H9 (cell line): Measurements from ENCODE around the gene DLST. TPM values are rescaled to one million over a fixed set of nuclear protein-coding genes. Genes with fewer than 3 reads are reported as not detected.

Experiments
- DNase-seq: peaks from one replicate; pipeline ENCODE4 v3.0.0-alpha.2; 2017
- H2AFZ ChIP-seq: one replicate; pipeline ENCODE4 v1.6.1; 2013; ENCODE audit warnings: mild to moderate bottlenecking, low read length, control low read depth, moderate library complexity
- H2AK5ac ChIP-seq: 2 replicates; pipeline ENCODE4 v1.6.1; 2013; ENCODE audit warnings: low read length, control low read depth, mixed read lengths; ENCODE audit not compliant: insufficient read length
- H2BK120ac ChIP-seq: one replicate; pipeline ENCODE4 v1.6.1; 2013; ENCODE audit warnings: low read depth, mild to moderate bottlenecking, low read length, control low read depth, inconsistent platforms; ENCODE audit not compliant: poor library complexity, severe bottlenecking
- H2BK12ac ChIP-seq: 2 replicates; pipeline ENCODE4 v1.6.1; 2013; ENCODE audit warnings: low read length, control low read depth, mixed read lengths, low read depth; ENCODE audit not compliant: insufficient read length
- H2BK15ac ChIP-seq: 2 replicates; pipeline ENCODE4 v1.6.1; 2013; ENCODE audit warnings: low read depth, low read length, control low read depth
- H2BK20ac ChIP-seq: one replicate; pipeline ENCODE4 v1.6.1; 2013; ENCODE audit warnings: low read depth, mild to moderate bottlenecking, low read length, control low read depth, inconsistent platforms; ENCODE audit not compliant: poor library complexity, severe bottlenecking
- H2BK5ac ChIP-seq: 2 replicates; pipeline ENCODE4 v1.6.1; 2013; ENCODE audit warnings: low read length, control low read depth, mixed read lengths; ENCODE audit not compliant: insufficient read length
- H3K14ac ChIP-seq: 2 replicates; pipeline ENCODE4 v1.6.1; 2013; ENCODE audit warnings: low read length, control low read depth; ENCODE audit not compliant: insufficient read depth
- H3K18ac ChIP-seq: 2 replicates; pipeline ENCODE4 v1.6.1; 2013; ENCODE audit warnings: low read depth, mild to moderate bottlenecking, mixed read lengths, low read length, control low read depth; ENCODE audit not compliant: insufficient read length
- H3K23ac ChIP-seq: 2 replicates; pipeline ENCODE4 v1.6.1; 2013; ENCODE audit warnings: low read length, control low read depth, mixed read lengths, low read depth; ENCODE audit not compliant: insufficient read length
- H3K23me2 ChIP-seq: 2 replicates; pipeline ENCODE4 v1.6.1; 2013; ENCODE audit warnings: low read depth, mild to moderate bottlenecking, mixed read lengths, low read length, control low read depth; ENCODE audit not compliant: insufficient read length, poor library complexity, severe bottlenecking
- H3K27ac ChIP-seq: 2 replicates; pipeline ENCODE4 v1.5.1; 2013; ENCODE audit warnings: low read length, control low read depth, mixed read lengths, low read depth; ENCODE audit not compliant: insufficient read length
- H3K27me3 ChIP-seq: 2 replicates; pipeline ENCODE4 v1.6.1; 2013; ENCODE audit warnings: low read length, control low read depth, inconsistent platforms; ENCODE audit not compliant: insufficient read depth
- H3K4ac ChIP-seq: 2 replicates; pipeline ENCODE4 v1.6.1; 2013; ENCODE audit warnings: low read depth, mild to moderate bottlenecking, control low read depth, inconsistent platforms, low read length, moderate library complexity
- H3K4me1 ChIP-seq: 2 replicates; pipeline ENCODE4 v1.6.1; 2013; ENCODE audit warnings: low read length, control low read depth, inconsistent platforms; ENCODE audit not compliant: insufficient read depth
- H3K4me2 ChIP-seq: 2 replicates; pipeline ENCODE4 v1.6.1; 2013; ENCODE audit warnings: low read length, control low read depth, mixed read lengths; ENCODE audit not compliant: insufficient read length, insufficient read depth
- H3K56ac ChIP-seq: 2 replicates; pipeline ENCODE4 v1.6.1; 2013; ENCODE audit warnings: low read depth, mild to moderate bottlenecking, mixed read lengths, low read length, control low read depth; ENCODE audit not compliant: insufficient read length
- H3K79me1 ChIP-seq: 2 replicates; pipeline ENCODE4 v1.6.1; 2013; ENCODE audit warnings: low read depth, mild to moderate bottlenecking, moderate library complexity, low read length, control low read depth, inconsistent platforms; ENCODE audit not compliant: insufficient read depth, poor library complexity, severe bottlenecking
- H3K79me2 ChIP-seq: 2 replicates; pipeline ENCODE4 v1.6.1; 2013; ENCODE audit warnings: low read length, control low read depth, inconsistent platforms; ENCODE audit not compliant: insufficient read depth
- H3K9ac ChIP-seq: 2 replicates; pipeline ENCODE4 v1.6.1; 2013; ENCODE audit warnings: low read length, control low read depth, mixed read lengths; ENCODE audit not compliant: insufficient read length; ENCODE audit errors: extremely low read depth
- H3K9me3 ChIP-seq: one replicate; pipeline ENCODE4 v1.6.1; 2013; ENCODE audit warnings: low read depth, low read length, inconsistent platforms; ENCODE audit not compliant: control insufficient read depth
- H3T11ph ChIP-seq: one replicate; pipeline ENCODE4 v1.6.1; 2013; ENCODE audit warnings: mild to moderate bottlenecking, low read length, control low read depth, inconsistent platforms
- H4K20me1 ChIP-seq: one replicate; pipeline ENCODE4 v1.6.1; 2013; ENCODE audit not compliant: control insufficient read depth, insufficient read length, insufficient read depth
- H4K5ac ChIP-seq: 2 replicates; pipeline ENCODE4 v1.6.1; 2013; ENCODE audit warnings: low read depth, mild to moderate bottlenecking, mixed read lengths, low read length, control low read depth; ENCODE audit not compliant: insufficient read length
- H4K8ac ChIP-seq: replicated peaks from 2 replicates; pipeline ENCODE4 v1.6.1; 2013; ENCODE audit warnings: low read length, control low read depth, mixed read lengths, low read depth; ENCODE audit not compliant: insufficient read length
- H4K91ac ChIP-seq: 2 replicates; pipeline ENCODE4 v1.6.1; 2013; ENCODE audit warnings: low read depth, mild to moderate bottlenecking, moderate library complexity, mixed read lengths, low read length, control low read depth; ENCODE audit not compliant: insufficient read length
- H3K27ac Mint-ChIP-seq, 3 experiments: 2 replicates in 2 of 3; 3 replicates in 1 of 3; pipeline ENCODE4 v1.8.0; 2020 to 2021; ENCODE audit warnings: mixed read lengths in 3 of 3, mild to moderate bottlenecking in 1 of 3, moderate library complexity in 1 of 3
- H3K27me3 Mint-ChIP-seq: 2 replicates; pipeline ENCODE4 v1.8.0; 2021; ENCODE audit warnings: low read depth, mild to moderate bottlenecking, moderate library complexity, mixed read lengths
- H3K36me3 Mint-ChIP-seq, 3 experiments: 2 replicates in 2 of 3; 3 replicates in 1 of 3; pipeline ENCODE4 v1.8.0; 2020 to 2021; ENCODE audit warnings: low read depth in 3 of 3, mixed read lengths in 3 of 3; ENCODE audit not compliant: insufficient read depth in 1 of 3
- H3K4me1 Mint-ChIP-seq, 2 experiments: 2 replicates each; pipeline ENCODE4 v1.8.0; 2020; ENCODE audit warnings: mixed read lengths in 2 of 2
- H3K4me3 Mint-ChIP-seq, 2 experiments: 2 replicates in 1 of 2; 3 replicates in 1 of 2; pipeline ENCODE4 v1.8.0; 2020 to 2021; ENCODE audit warnings: mild to moderate bottlenecking in 2 of 2, mixed read lengths in 2 of 2, moderate library complexity in 1 of 2
- H3K9me3 Mint-ChIP-seq, 2 experiments: 2 replicates in 1 of 2; 3 replicates in 1 of 2; pipeline ENCODE4 v1.8.0; 2020; ENCODE audit warnings: mild to moderate bottlenecking in 2 of 2, mixed read lengths in 2 of 2, moderate library complexity in 1 of 2
- CTCF ChIP-seq: fragments of 200-600 bp; sonication (generic); conservative IDR thresholded peaks from 3 replicates; pipeline ENCODE4 v1.8.0; 2021; ENCODE audit warnings: antibody characterized with exemption, mild to moderate bottlenecking
- WGBS: extraction: QIAGEN DNeasy Blood & Tissue Kit; methylation state at CpG from one replicate; pipeline ENCODE4 v1.1.7; 2013; ENCODE audit warnings: missing lambda C conversion rate, low lambda C conversion rate, mixed read lengths; ENCODE audit not compliant: insufficient read length; ENCODE audit errors: extremely low coverage; 5-methylcytosine and 5-hydroxymethylcytosine counted together
- total RNA-seq: library from RNA; stranded (reverse); gene quantifications from 2 replicates; pipeline ENCODE4 v1.2.1, GENCODE V29; 2021

The DLST gene
- total RNA-seq, 1 experiment from 2014 or later: 116 TPM

- Histone ChIP-seq H2AFZ (no peak overlapping the region), H3K4me2 (no peak overlapping the region), H3K23me2 (no peaks in the 10 kb centered on the region), H3T11ph (no peak overlapping the region), H2BK12ac (no peak overlapping the region), H3K27ac (no peak overlapping the region), H3K9me3 (no peaks in the 10 kb centered on the region), H3K4me1 (no peaks in the 10 kb centered on the region), H2BK5ac (no peak overlapping the region), H4K8ac (no peak overlapping the region), H3K4ac (no peak overlapping the region), H4K5ac (no peak overlapping the region), H4K91ac (no peak overlapping the region), H3K23ac (no peak overlapping the region), H4K20me1 (no peaks in the 10 kb centered on the region), H3K14ac (no peak overlapping the region), H2BK20ac (no peak overlapping the region), H2BK120ac (no peak overlapping the region), H3K18ac (no peak overlapping the region), H3K27me3 (no peaks in the 10 kb centered on the region), H3K79me2 (no peaks in the 10 kb centered on the region), H2AK5ac (no peak overlapping the region), H3K79me1 (no peaks in the 10 kb centered on the region), H2BK15ac (no peak overlapping the region), H3K56ac (no peak overlapping the region), H3K9ac (no peak overlapping the region)
- Mint-ChIP-seq H3K27me3 (no peaks in the 10 kb centered on the region; the same call in 1 of the 2 replicates), H3K27ac (peak overlapping the region; percentile 17 to 96 (median 91); a peak in 5 of 7 replicates), H3K9me3 (no peaks in the 10 kb centered on the region), H3K36me3 (peaks cover 46 to 70% (median 52%) of the 10 kb centered on the region in 3 experiments), H3K4me1 (peaks cover 15% of the 10 kb centered on the region in 2 experiments), H3K4me3 (no peak overlapping the region)
- DNase-seq: no peak
- no peak for TF ChIP-seq CTCF
- WGBS: no CpG with 5 or more reads among the region's 10 CpGs
Observed at GRCh38 chr14:74902941-74903705, 21.4 kb downstream of the DLST start.
